ENCODE measurements around the gene POLDIP2. TPM values are rescaled to one million over a fixed set of nuclear protein-coding genes. Genes with fewer than 3 reads are reported as not detected.

The POLDIP2 gene
- total and polyA plus RNA-seq, 2 donors (not counting 1 experiment from before 2014, with no cell fraction given) = 79.3 to 89.2 TPM

- H3K27ac ChIP-seq (ENCODE audit: insufficient read depth, low read length) = no peak overlapping the region
- peaks cover 4% of the 10 kb centered on the region for H3K36me3 ChIP-seq (ENCODE audit: control insufficient read depth, insufficient read depth, low read length)
- no peaks in the 10 kb centered on the region for H3K4me1 ChIP-seq (ENCODE audit: control insufficient read depth, extremely low read depth, insufficient read depth, low read length)
- H3K4me2 ChIP-seq (ENCODE audit: extremely low read depth, insufficient read depth, low read length) = no peak overlapping the region
- H3K79me2 ChIP-seq (ENCODE audit: control insufficient read depth, insufficient read depth, low read length) = no peaks in the 10 kb centered on the region
- H3K27me3 ChIP-seq (ENCODE audit: control insufficient read depth, insufficient read depth, low read length) = no peaks in the 10 kb centered on the region
- H3K9me3 ChIP-seq (ENCODE audit: control insufficient read depth, insufficient read depth, low read depth, low read length) = no peaks in the 10 kb centered on the region
- no peak overlapping the region for H3K9ac ChIP-seq (ENCODE audit: insufficient read depth, low read length)
- no peak overlapping the region for H2AFZ ChIP-seq (ENCODE audit: low read length)
- no peaks in the 10 kb centered on the region for H4K20me1 ChIP-seq (ENCODE audit: control insufficient read depth, extremely low read depth, insufficient read depth, low read length)
- no peak for TF ChIP-seq CTCF (conservative IDR thresholded peaks at IDR 0.05 in 1 of 2, IDR thresholded peaks at IDR 0.05 in 1 of 2; ENCODE audit: low read depth in 1 of 2, low read length in 2 of 2)
- no peak for TF ChIP-seq EZH2 (IDR thresholded peaks at IDR 0.05; ENCODE audit: low read length, missing control alignments)
- no peak overlapping the region for H3K4me3 ChIP-seq (replicated peaks in 1 of 4; ENCODE audit: control extremely low read depth in 1 of 4, insufficient read depth in 1 of 4, low read depth in 3 of 4, low read length in 4 of 4)
- no peak for DNase-seq (ENCODE audit: low read depth in 2 of 2)
These were observed 6.7 kb upstream of the POLDIP2 start for GRCh38 chr17:28363776-28364650.

GRCh38 chr17:28363186-28363585 lies 5.9 kb upstream of the POLDIP2 start:
- peaks cover 6% of the 10 kb centered on the region for H3K36me3 ChIP-seq (ENCODE audit: control insufficient read depth, insufficient read depth, low read length)

GRCh38 chr17:28357901-28358197 lies 522 bp upstream of the POLDIP2 start:
- H3K4me3 ChIP-seq (replicated peaks in 1 of 4; ENCODE audit: control extremely low read depth in 1 of 4, insufficient read depth in 1 of 4, low read depth in 3 of 4, low read length in 4 of 4) = peak overlapping the region; percentile 82 to 99 (median 94)
- peak overlapping the region; percentile 87 for H3K27ac ChIP-seq (ENCODE audit: insufficient read depth, low read length)
- TF ChIP-seq CTCF (conservative IDR thresholded peaks at IDR 0.05 in 1 of 2, IDR thresholded peaks at IDR 0.05 in 1 of 2; ENCODE audit: low read depth in 1 of 2, low read length in 2 of 2) (no peak), EZH2 (IDR thresholded peaks at IDR 0.05; ENCODE audit: low read length, missing control alignments) (no peak)
- no peaks in the 10 kb centered on the region for H3K27me3 ChIP-seq (ENCODE audit: control insufficient read depth, insufficient read depth, low read length)
- H3K79me2 ChIP-seq (ENCODE audit: control insufficient read depth, insufficient read depth, low read length) = peaks cover 29% of the 10 kb centered on the region
- no peaks in the 10 kb centered on the region for H3K9me3 ChIP-seq (ENCODE audit: control insufficient read depth, insufficient read depth, low read depth, low read length)
- H3K9ac ChIP-seq (ENCODE audit: insufficient read depth, low read length) = peak overlapping the region; percentile 94
- peak overlapping the region; percentile 87 for H2AFZ ChIP-seq (ENCODE audit: low read length)
- DNase-seq (ENCODE audit: low read depth in 2 of 2) = no peak
- H4K20me1 ChIP-seq (ENCODE audit: control insufficient read depth, extremely low read depth, insufficient read depth, low read length) = no peaks in the 10 kb centered on the region
- peaks cover 17% of the 10 kb centered on the region for H3K36me3 ChIP-seq (ENCODE audit: control insufficient read depth, insufficient read depth, low read length)
- H3K4me2 ChIP-seq (ENCODE audit: extremely low read depth, insufficient read depth, low read length) = peak overlapping the region; percentile 76
- peaks cover 15% of the 10 kb centered on the region for H3K4me1 ChIP-seq (ENCODE audit: control insufficient read depth, extremely low read depth, insufficient read depth, low read length)

More at GRCh38 chr17:28363186-28363585, 5.9 kb upstream of the POLDIP2 start:
- no peak overlapping the region for H2AFZ ChIP-seq (ENCODE audit: low read length)
- peaks cover 4% of the 10 kb centered on the region for H3K79me2 ChIP-seq (ENCODE audit: control insufficient read depth, insufficient read depth, low read length)
- TF ChIP-seq CTCF (conservative IDR thresholded peaks at IDR 0.05 in 1 of 2, IDR thresholded peaks at IDR 0.05 in 1 of 2; ENCODE audit: low read depth in 1 of 2, low read length in 2 of 2) (no peak), EZH2 (IDR thresholded peaks at IDR 0.05; ENCODE audit: low read length, missing control alignments) (no peak)
- no peaks in the 10 kb centered on the region for H4K20me1 ChIP-seq (ENCODE audit: control insufficient read depth, extremely low read depth, insufficient read depth, low read length)
- no peaks in the 10 kb centered on the region for H3K9me3 ChIP-seq (ENCODE audit: control insufficient read depth, insufficient read depth, low read depth, low read length)
- no peaks in the 10 kb centered on the region for H3K27me3 ChIP-seq (ENCODE audit: control insufficient read depth, insufficient read depth, low read length)
- no peak overlapping the region for H3K4me2 ChIP-seq (ENCODE audit: extremely low read depth, insufficient read depth, low read length)
- H3K27ac ChIP-seq (ENCODE audit: insufficient read depth, low read length) = no peak overlapping the region
- H3K4me1 ChIP-seq (ENCODE audit: control insufficient read depth, extremely low read depth, insufficient read depth, low read length) = peaks cover 4% of the 10 kb centered on the region
- H3K4me3 ChIP-seq (replicated peaks in 1 of 4; ENCODE audit: control extremely low read depth in 1 of 4, insufficient read depth in 1 of 4, low read depth in 3 of 4, low read length in 4 of 4) = no peak overlapping the region
- no peak overlapping the region for H3K9ac ChIP-seq (ENCODE audit: insufficient read depth, low read length)
- no peak for DNase-seq (ENCODE audit: low read depth in 2 of 2)

Measured in fibroblast of lung (primary cell).